DND-41 (cell line): ENCODE results near the gene KRT12.

Source experiments
- ATAC-seq: fragments of 200-7000 bp; cut with Tn5 transposase; 3 replicates; pipeline ENCODE4 v1.9.1; 2021; ENCODE audit warnings: low read depth; ENCODE audit not compliant: insufficient read depth
- DNase-seq: peaks from one replicate; pipeline ENCODE4 v3.0.0-alpha.2; 2020
- H2AFZ ChIP-seq: 2 replicates; pipeline ENCODE4 v1.6.0; 2012; ENCODE audit warnings: low read depth, low read length
- H3K27ac ChIP-seq: 2 replicates; pipeline ENCODE4 v1.5.1; 2012; ENCODE audit warnings: low read length, inconsistent platforms
- H3K27me3 ChIP-seq: fragments of 200-600 bp; sonication (generic); 2 replicates; pipeline ENCODE4 v1.6.0; 2012; ENCODE audit warnings: low read length, mild to moderate bottlenecking, inconsistent platforms; ENCODE audit not compliant: insufficient read depth, poor library complexity
- H3K36me3 ChIP-seq: 2 replicates; pipeline ENCODE4 v1.5.1; 2012; ENCODE audit warnings: low read length, inconsistent platforms; ENCODE audit not compliant: insufficient read depth
- H3K4me1 ChIP-seq: 2 replicates; pipeline ENCODE4 v1.5.1; 2012; ENCODE audit warnings: mild to moderate bottlenecking, low read length; ENCODE audit not compliant: insufficient read depth
- H3K4me2 ChIP-seq: 2 replicates; pipeline ENCODE4 v1.6.0; 2012; ENCODE audit warnings: mild to moderate bottlenecking, moderate library complexity, low read length, inconsistent platforms; ENCODE audit not compliant: insufficient read depth
- H3K4me3 ChIP-seq, 2 experiments: fragments of 200-600 bp in 1 of 2; shearing (Covaris generic) in 1 of 2; 2 replicates each; pipeline ENCODE4 v1.5.1; 2012 to 2016; ENCODE audit warnings: inconsistent platforms in 2 of 2, low read length in 2 of 2, mild to moderate bottlenecking in 2 of 2, low read depth in 1 of 2, moderate library complexity in 1 of 2
- H3K79me2 ChIP-seq: 2 replicates; pipeline ENCODE4 v1.6.0; 2012; ENCODE audit warnings: low read length, inconsistent platforms; ENCODE audit not compliant: insufficient read depth
- H3K9ac ChIP-seq: 2 replicates; pipeline ENCODE4 v1.6.0; 2012; ENCODE audit warnings: low read depth, mild to moderate bottlenecking, inconsistent platforms, low read length, moderate library complexity
- H3K9me3 ChIP-seq: 2 replicates; pipeline ENCODE4 v1.5.1; 2012; ENCODE audit warnings: low read length, moderate library complexity, mild to moderate bottlenecking, inconsistent platforms; ENCODE audit not compliant: insufficient read depth, severe bottlenecking
- H4K20me1 ChIP-seq: 2 replicates; pipeline ENCODE4 v1.6.0; 2012; ENCODE audit warnings: low read length; ENCODE audit not compliant: insufficient read depth
- EZH2 ChIP-seq: IDR thresholded peaks from 3 replicates; pipeline ENCODE4 v1.6.1; 2012; ENCODE audit warnings: borderline replicate concordance, low read depth, mild to moderate bottlenecking, moderate library complexity, low read length, inconsistent platforms; ENCODE audit not compliant: severe bottlenecking
- TF ChIP-seq, protein P1 (sequence below): IDR thresholded peaks from 2 replicates; pipeline ENCODE4 v1.5.1; 2012; ENCODE audit warnings: borderline replicate concordance, low read length, moderate library complexity, mild to moderate bottlenecking; ENCODE audit not compliant: poor library complexity, severe bottlenecking; ENCODE audit errors: extremely low read depth

KRT12 gene

DNA sequence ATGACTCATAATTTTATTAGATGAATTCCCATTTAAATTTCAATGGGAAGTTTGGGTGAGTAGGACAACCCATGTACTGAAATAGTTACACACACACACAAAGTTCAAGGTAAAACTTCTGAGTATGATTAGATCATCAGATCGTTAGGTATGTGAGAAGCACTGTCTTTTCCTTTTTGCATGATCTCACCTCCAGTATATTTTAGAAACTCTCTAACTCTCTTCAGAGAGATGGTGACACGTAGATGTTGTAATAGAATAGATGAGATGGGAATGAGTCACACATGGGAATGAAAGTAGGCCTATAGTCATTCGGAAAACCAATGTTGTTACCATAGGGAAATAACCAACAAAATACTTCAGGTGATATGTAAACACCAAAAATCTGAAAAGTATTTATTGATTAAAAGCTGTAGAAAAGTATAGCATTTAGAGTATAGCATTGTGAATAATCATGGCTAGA lies 48.2 kb upstream of the KRT12 start:
- no peak overlapping the region for H2AFZ ChIP-seq
- ATAC-seq (no peak), DNase-seq (no peak)
- H3K27me3 ChIP-seq = peaks cover 26% of the 10 kb centered on the region
- H3K9ac ChIP-seq = no peak overlapping the region
- no peaks in the 10 kb centered on the region for H4K20me1 ChIP-seq
- H3K4me2 ChIP-seq = no peak overlapping the region
- no peak overlapping the region for H3K4me3 ChIP-seq
- H3K27ac ChIP-seq = no peak overlapping the region
- H3K36me3 ChIP-seq = no peaks in the 10 kb centered on the region
- no peaks in the 10 kb centered on the region for H3K9me3 ChIP-seq
- TF ChIP-seq, protein P1, sequence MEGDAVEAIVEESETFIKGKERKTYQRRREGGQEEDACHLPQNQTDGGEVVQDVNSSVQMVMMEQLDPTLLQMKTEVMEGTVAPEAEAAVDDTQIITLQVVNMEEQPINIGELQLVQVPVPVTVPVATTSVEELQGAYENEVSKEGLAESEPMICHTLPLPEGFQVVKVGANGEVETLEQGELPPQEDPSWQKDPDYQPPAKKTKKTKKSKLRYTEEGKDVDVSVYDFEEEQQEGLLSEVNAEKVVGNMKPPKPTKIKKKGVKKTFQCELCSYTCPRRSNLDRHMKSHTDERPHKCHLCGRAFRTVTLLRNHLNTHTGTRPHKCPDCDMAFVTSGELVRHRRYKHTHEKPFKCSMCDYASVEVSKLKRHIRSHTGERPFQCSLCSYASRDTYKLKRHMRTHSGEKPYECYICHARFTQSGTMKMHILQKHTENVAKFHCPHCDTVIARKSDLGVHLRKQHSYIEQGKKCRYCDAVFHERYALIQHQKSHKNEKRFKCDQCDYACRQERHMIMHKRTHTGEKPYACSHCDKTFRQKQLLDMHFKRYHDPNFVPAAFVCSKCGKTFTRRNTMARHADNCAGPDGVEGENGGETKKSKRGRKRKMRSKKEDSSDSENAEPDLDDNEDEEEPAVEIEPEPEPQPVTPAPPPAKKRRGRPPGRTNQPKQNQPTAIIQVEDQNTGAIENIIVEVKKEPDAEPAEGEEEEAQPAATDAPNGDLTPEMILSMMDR = no peak
- TF ChIP-seq EZH2 = no peak
- H3K79me2 ChIP-seq = no peaks in the 10 kb centered on the region
- no peaks in the 10 kb centered on the region for H3K4me1 ChIP-seq

DNA sequence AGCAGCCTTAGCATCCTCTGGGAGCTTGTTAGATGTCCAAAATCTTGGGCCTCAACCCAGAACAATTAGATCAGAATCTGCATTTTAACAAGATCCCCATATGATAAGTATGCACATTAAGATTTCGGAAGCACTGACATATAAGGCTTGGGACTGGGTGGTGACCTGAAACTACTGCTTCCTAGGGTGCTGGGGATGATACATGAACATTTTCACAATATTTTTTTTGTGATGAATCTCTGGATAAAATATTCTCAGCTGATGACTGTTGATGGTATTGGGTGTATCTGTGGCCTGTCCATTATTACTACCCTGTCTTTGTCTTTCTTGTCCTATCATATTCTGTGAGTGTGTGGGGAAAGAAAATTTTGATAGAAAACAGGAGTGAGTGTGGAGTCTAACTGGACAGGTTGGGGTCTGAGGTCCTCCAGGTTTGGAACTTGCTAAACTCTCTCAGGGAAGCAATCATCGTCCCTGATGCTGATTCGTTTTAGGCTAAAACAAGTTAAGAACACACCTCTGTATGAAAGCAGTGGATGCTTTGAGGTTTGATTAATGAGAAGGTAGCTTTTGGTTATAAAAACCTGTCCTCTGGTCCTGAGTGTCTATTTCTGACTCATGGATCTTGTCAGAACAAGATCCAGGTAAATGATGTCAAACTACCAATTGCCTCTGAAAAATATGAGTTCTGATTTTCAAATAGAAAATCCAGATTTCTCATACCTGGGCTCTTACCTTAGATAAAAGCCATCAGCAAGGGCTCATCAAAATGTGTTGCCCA lies 47.2 kb upstream of the KRT12 start:
- no peak overlapping the region for H3K27ac ChIP-seq

DNA sequence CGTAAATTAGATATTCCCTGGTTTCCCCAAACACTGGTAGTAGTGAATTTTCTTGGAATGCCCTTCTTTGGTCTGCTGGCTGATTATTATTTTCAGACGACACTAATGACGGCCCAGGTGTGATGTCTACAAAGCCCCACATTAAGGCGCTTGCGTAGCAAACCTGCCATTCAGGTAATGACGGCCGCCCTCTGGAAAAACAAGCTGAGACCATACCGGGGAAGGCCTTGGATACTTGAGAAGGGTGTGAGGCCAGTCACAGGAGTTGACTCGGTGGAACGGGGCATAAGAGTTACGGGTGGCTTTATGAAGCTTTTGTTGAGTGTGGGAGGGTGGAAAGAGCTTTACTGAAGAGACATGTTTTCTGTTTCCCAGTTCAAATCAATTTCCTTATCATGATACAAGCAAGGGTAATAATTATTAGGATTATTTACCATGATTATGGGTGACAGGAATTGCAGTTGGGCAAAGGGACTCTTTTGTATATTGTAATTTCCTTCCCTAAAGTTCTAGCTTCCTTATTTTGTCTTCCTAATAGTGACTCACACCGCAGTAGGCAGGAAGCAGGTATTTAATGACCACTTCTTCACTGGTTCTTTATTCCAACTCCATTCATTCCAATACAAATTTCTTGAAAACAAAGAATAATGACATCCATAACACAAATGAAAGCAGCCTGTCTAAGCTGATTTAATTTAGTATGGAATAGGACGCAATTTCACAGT lies 45.6 kb upstream of the KRT12 start:
- no peaks in the 10 kb centered on the region for H3K4me1 ChIP-seq
- ATAC-seq = no peak
- no peak overlapping the region for H3K9ac ChIP-seq

More for the DNA sequence above, 47.2 kb upstream of the KRT12 start:
- Histone ChIP-seq H3K4me3 (no peak overlapping the region), H3K4me1 (no peaks in the 10 kb centered on the region), H4K20me1 (no peaks in the 10 kb centered on the region), H3K79me2 (no peaks in the 10 kb centered on the region), H3K9ac (no peak overlapping the region), H2AFZ (no peak overlapping the region), H3K4me2 (no peak overlapping the region), H3K9me3 (no peaks in the 10 kb centered on the region), H3K36me3 (no peaks in the 10 kb centered on the region), H3K27me3 (peaks cover 33% of the 10 kb centered on the region)
- ATAC-seq (no peak), DNase-seq (no peak)
- no peak for TF ChIP-seq EZH2
- TF ChIP-seq, protein P1 = no peak

More for the DNA sequence above, 45.6 kb upstream of the KRT12 start:
- H3K27ac ChIP-seq = no peak overlapping the region
- H3K36me3 ChIP-seq = no peaks in the 10 kb centered on the region
- no peaks in the 10 kb centered on the region for H4K20me1 ChIP-seq
- no peak for DNase-seq
- TF ChIP-seq, protein P1 = no peak
- no peak for TF ChIP-seq EZH2
- no peak overlapping the region for H2AFZ ChIP-seq
- no peak overlapping the region for H3K4me3 ChIP-seq
- H3K4me2 ChIP-seq = no peak overlapping the region
- H3K79me2 ChIP-seq = no peaks in the 10 kb centered on the region
- peaks cover 34% of the 10 kb centered on the region for H3K27me3 ChIP-seq
- H3K9me3 ChIP-seq = no peaks in the 10 kb centered on the region
